Astrocyte of the spinal cord (primary cell): ENCODE results near the gene FAM219A.
"Not testable (repeated sequence)": the region's sequence is repeated elsewhere in the genome, so short reads cannot be mapped to it uniquely, and the experiment has no call there.

Experiments used
- DNase-seq: peaks from one replicate; pipeline ENCODE4 v3.0.0; 2011; ENCODE audit warnings: low read depth, low spot score
- H3K4me3 ChIP-seq: 2 replicates; pipeline ENCODE4 v1.5.1; 2011; ENCODE audit warnings: low read depth, mild to moderate bottlenecking, low read length, moderate library complexity
- CTCF ChIP-seq: IDR thresholded peaks from 2 replicates; pipeline ENCODE4 v1.5.1; 2012; ENCODE audit warnings: low read depth, mild to moderate bottlenecking, low read length, inconsistent platforms
- in situ Hi-C: cut with HindIII; loops from 2 replicates; pipeline ENCODE4 v1.10.0; 2017; ENCODE audit warnings: low sequenced_read_pairs

The FAM219A gene

GRCh38 chr9:34440017-34440416, 18.4 kb downstream of the FAM219A start:
- in situ Hi-C loops, result no loop called here
- no peak overlapping the region for H3K4me3 ChIP-seq
- no peak for DNase-seq
- TF ChIP-seq CTCF, result no peak

- DNase-seq, H3K4me3 ChIP-seq, in situ Hi-C loops: not testable (repeated sequence)
Observed at GRCh38 chr9:34438465-34438864, 19.9 kb downstream of the FAM219A start.

- DNase-seq, in situ Hi-C loops: not testable (repeated sequence)
Observed at GRCh38 chr9:34437926-34438307, 20.5 kb downstream of the FAM219A start.

GRCh38 chr9:34437006-34437925, 21.1 kb downstream of the FAM219A start:
- peak; percentile 74 for TF ChIP-seq CTCF
- H3K4me3 ChIP-seq, result no peak overlapping the region
- DNase-seq, result peak; percentile 85
- in situ Hi-C loops, result no loop called here

More at GRCh38 chr9:34437926-34438307, 20.5 kb downstream of the FAM219A start:
- H3K4me3 ChIP-seq, result not testable (repeated sequence)

GRCh38 chr9:34431667-34432066, 26.7 kb downstream of the FAM219A start:
- in situ Hi-C loops, result no loop called here
- no peak overlapping the region for H3K4me3 ChIP-seq
- TF ChIP-seq CTCF, result no peak
- no peak for DNase-seq

- peak; percentile 80 for DNase-seq
- in situ Hi-C loops, result no loop called here
- no peak for TF ChIP-seq CTCF
- no peak overlapping the region for H3K4me3 ChIP-seq
Observed at GRCh38 chr9:34430843-34431437, 27.4 kb downstream of the FAM219A start.

- no peak for TF ChIP-seq CTCF
- DNase-seq, result peak; percentile 84
- in situ Hi-C loops, result no loop called here
- H3K4me3 ChIP-seq, result no peak overlapping the region
Observed at GRCh38 chr9:34428325-34428958, 29.9 kb downstream of the FAM219A start.
